ENCODE results near the gene CALCOCO1. TPM values are rescaled to one million over a fixed set of nuclear protein-coding genes. Genes with fewer than 3 reads are reported as not detected.

The CALCOCO1 gene
- total and polyA plus RNA-seq, 4 donors: 24.4 to 67.4 (median 43.2) TPM

- TF ChIP-seq, protein P1, sequence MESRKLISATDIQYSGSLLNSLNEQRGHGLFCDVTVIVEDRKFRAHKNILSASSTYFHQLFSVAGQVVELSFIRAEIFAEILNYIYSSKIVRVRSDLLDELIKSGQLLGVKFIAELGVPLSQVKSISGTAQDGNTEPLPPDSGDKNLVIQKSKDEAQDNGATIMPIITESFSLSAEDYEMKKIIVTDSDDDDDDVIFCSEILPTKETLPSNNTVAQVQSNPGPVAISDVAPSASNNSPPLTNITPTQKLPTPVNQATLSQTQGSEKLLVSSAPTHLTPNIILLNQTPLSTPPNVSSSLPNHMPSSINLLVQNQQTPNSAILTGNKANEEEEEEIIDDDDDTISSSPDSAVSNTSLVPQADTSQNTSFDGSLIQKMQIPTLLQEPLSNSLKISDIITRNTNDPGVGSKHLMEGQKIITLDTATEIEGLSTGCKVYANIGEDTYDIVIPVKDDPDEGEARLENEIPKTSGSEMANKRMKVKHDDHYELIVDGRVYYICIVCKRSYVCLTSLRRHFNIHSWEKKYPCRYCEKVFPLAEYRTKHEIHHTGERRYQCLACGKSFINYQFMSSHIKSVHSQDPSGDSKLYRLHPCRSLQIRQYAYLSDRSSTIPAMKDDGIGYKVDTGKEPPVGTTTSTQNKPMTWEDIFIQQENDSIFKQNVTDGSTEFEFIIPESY (IDR thresholded peaks at IDR 0.05): no peak
- TF ChIP-seq JUND (IDR thresholded peaks at IDR 0.05) (no peak), HNF4A (conservative IDR thresholded peaks at IDR 0.05) (no peak), YY1 (IDR thresholded peaks at IDR 0.05) (no peak), SP1 (IDR thresholded peaks at IDR 0.05) (no peak), EGR1 (IDR thresholded peaks at IDR 0.05; ENCODE audit: low read depth in 2 of 2) (no peak), GABPA (IDR thresholded peaks at IDR 0.05 in 1 of 2, conservative IDR thresholded peaks at IDR 0.05 in 1 of 2) (no peak), RXRA (IDR thresholded peaks at IDR 0.05) (no peak), ATF3 (IDR thresholded peaks at IDR 0.05) (no peak), FOXA1 (IDR thresholded peaks at IDR 0.05) (no peak), FOXA2 (IDR thresholded peaks at IDR 0.05) (no peak)
- TF ChIP-seq, protein P2, sequence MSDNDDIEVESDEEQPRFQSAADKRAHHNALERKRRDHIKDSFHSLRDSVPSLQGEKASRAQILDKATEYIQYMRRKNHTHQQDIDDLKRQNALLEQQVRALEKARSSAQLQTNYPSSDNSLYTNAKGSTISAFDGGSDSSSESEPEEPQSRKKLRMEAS (IDR thresholded peaks at IDR 0.05): no peak
- TF ChIP-seq, protein P3, sequence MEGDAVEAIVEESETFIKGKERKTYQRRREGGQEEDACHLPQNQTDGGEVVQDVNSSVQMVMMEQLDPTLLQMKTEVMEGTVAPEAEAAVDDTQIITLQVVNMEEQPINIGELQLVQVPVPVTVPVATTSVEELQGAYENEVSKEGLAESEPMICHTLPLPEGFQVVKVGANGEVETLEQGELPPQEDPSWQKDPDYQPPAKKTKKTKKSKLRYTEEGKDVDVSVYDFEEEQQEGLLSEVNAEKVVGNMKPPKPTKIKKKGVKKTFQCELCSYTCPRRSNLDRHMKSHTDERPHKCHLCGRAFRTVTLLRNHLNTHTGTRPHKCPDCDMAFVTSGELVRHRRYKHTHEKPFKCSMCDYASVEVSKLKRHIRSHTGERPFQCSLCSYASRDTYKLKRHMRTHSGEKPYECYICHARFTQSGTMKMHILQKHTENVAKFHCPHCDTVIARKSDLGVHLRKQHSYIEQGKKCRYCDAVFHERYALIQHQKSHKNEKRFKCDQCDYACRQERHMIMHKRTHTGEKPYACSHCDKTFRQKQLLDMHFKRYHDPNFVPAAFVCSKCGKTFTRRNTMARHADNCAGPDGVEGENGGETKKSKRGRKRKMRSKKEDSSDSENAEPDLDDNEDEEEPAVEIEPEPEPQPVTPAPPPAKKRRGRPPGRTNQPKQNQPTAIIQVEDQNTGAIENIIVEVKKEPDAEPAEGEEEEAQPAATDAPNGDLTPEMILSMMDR (IDR thresholded peaks at IDR 0.05; ENCODE audit: low read depth, low read length, missing input control): no peak
- H3K9ac ChIP-seq (ENCODE audit: low read depth in 1 of 2, low read length in 2 of 2): no peak overlapping the region
- H3K27me3 ChIP-seq (ENCODE audit: control insufficient read depth in 4 of 4, insufficient read depth in 4 of 4, low read length in 3 of 4): peaks cover 0 to 4% (median 2%) of the 10 kb centered on the region in 4 donors
- H3K9me3 ChIP-seq (ENCODE audit: control insufficient read depth in 4 of 4, low read length in 3 of 4): no peaks in the 10 kb centered on the region
- no peak overlapping the region for H3K4me3 ChIP-seq (ENCODE audit: low read depth in 1 of 3, low read length in 3 of 3)
- H3K36me3 ChIP-seq (ENCODE audit: control insufficient read depth in 4 of 4, insufficient read depth in 3 of 4, low read depth in 1 of 4, low read length in 3 of 4): no peaks in the 10 kb centered on the region
- no peak for DNase-seq (ENCODE audit: low spot score)
- 64% methylated on average over 5 of the region's 5 CpGs for WGBS
- H3K4me1 ChIP-seq (ENCODE audit: control insufficient read depth in 4 of 4, insufficient read depth in 4 of 4, low read length in 3 of 4): peaks cover 0 to 6% (median 5%) of the 10 kb centered on the region in 4 donors
- no peak overlapping the region for H3K27ac ChIP-seq (ENCODE audit: low read depth in 1 of 2, low read length in 2 of 2)
Observed at GRCh38 chr12:53733807-53734200, 6.6 kb upstream of the CALCOCO1 start.

GRCh38 chr12:53733051-53733806 lies 6.0 kb upstream of the CALCOCO1 start:
- no peak for TF ChIP-seq GABPA (IDR thresholded peaks at IDR 0.05 in 1 of 2, conservative IDR thresholded peaks at IDR 0.05 in 1 of 2)
- TF ChIP-seq, protein P2 (IDR thresholded peaks at IDR 0.05): no peak
- no peak for TF ChIP-seq HNF4A (conservative IDR thresholded peaks at IDR 0.05)
- TF ChIP-seq REST (IDR thresholded peaks at IDR 0.05): no peak
- TF ChIP-seq, protein P3 (IDR thresholded peaks at IDR 0.05; ENCODE audit: low read depth, low read length, missing input control): no peak
- TF ChIP-seq SP1 (IDR thresholded peaks at IDR 0.05): no peak
- TF ChIP-seq NR2F2 (IDR thresholded peaks at IDR 0.05): no peak
- no peak for TF ChIP-seq ATF3 (IDR thresholded peaks at IDR 0.05)
- TF ChIP-seq RXRA (IDR thresholded peaks at IDR 0.05): no peak
- no peak for TF ChIP-seq FOXA1 (IDR thresholded peaks at IDR 0.05)
- no peak for TF ChIP-seq RAD21 (IDR thresholded peaks at IDR 0.05)
- TF ChIP-seq FOXA2 (IDR thresholded peaks at IDR 0.05): no peak
- no peak overlapping the region for H3K4me3 ChIP-seq (ENCODE audit: low read depth in 1 of 3, low read length in 3 of 3)
- no peak overlapping the region for H3K27ac ChIP-seq (ENCODE audit: low read depth in 1 of 2, low read length in 2 of 2)
- no peak overlapping the region for H3K9ac ChIP-seq (ENCODE audit: low read depth in 1 of 2, low read length in 2 of 2)
- WGBS: 97% methylated on average over 2 of the region's 2 CpGs
- H3K9me3 ChIP-seq (ENCODE audit: control insufficient read depth in 4 of 4, low read length in 3 of 4): no peaks in the 10 kb centered on the region
- H3K36me3 ChIP-seq (ENCODE audit: control insufficient read depth in 4 of 4, insufficient read depth in 3 of 4, low read depth in 1 of 4, low read length in 3 of 4): no peaks in the 10 kb centered on the region
- no peak for DNase-seq (ENCODE audit: low spot score)
- H3K27me3 ChIP-seq (ENCODE audit: control insufficient read depth in 4 of 4, insufficient read depth in 4 of 4, low read length in 3 of 4): peaks cover 0 to 4% (median 0%) of the 10 kb centered on the region in 4 donors
- peaks cover 0 to under 1% (median under 1%) of the 10 kb centered on the region in 4 donors for H3K4me1 ChIP-seq (ENCODE audit: control insufficient read depth in 4 of 4, insufficient read depth in 4 of 4, low read length in 3 of 4)
